ENCODE data around the gene GSN.

GSN gene

DNA sequence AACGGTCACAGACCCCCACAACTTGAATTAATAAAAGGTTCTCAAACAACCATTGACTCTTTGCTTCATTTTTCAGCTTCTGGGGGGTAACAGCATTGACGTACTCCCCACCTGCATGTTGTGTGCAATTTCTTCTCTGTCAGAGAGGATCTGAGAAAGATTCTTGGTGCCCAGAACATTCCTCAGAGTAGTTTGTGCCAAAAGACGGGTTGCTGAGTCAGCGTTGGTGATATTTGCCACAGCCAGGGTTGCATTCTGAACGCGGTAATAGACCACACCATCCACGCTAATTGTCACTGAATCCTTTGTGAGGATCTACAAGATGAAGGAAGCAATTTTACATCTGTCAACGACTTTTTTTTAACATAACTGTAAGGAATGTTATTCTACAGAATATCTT lies 81.0 kb downstream of the GSN start:
- no peaks in the 10 kb centered on the region for H3K27me3 ChIP-seq (replicated peaks; ENCODE audit: control insufficient read depth, insufficient read depth, low read length)
- DNase-seq (ENCODE audit: extremely low read depth, insufficient read length), result no peak
- no peaks in the 10 kb centered on the region for H3K36me3 ChIP-seq (ENCODE audit: control insufficient read depth, insufficient read depth, low read length)
- H3K4me3 ChIP-seq (replicated peaks; ENCODE audit: low read depth, low read length), result no peak overlapping the region
- TF ChIP-seq CTCF (IDR thresholded peaks at IDR 0.05; ENCODE audit: insufficient read depth, low read length, poor library complexity, severe bottlenecking), result no peak

DNA sequence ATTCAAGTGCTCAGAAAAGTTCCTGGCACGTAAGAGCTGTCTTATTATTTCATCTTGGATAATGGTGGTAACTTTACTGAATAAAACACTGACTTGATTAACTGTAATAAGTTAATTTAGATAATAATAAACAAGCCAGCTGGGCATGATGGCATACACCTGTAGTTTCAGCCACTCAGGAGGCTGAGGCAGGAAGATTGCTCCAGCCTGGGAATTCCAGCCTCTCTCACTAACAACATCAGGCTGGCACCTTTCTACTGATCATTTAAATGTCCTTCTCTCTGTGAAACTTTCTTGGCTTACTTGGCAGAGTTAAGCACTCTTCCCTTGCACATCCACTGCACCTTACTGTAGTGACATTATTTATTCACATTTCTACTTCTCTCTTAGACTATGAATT lies 82.1 kb downstream of the GSN start:
- Histone ChIP-seq H3K27me3 (replicated peaks; ENCODE audit: control insufficient read depth, insufficient read depth, low read length) (no peaks in the 10 kb centered on the region), H3K4me3 (replicated peaks; ENCODE audit: low read depth, low read length) (no peak overlapping the region), H3K36me3 (ENCODE audit: control insufficient read depth, insufficient read depth, low read length) (no peaks in the 10 kb centered on the region)
- TF ChIP-seq CTCF (IDR thresholded peaks at IDR 0.05; ENCODE audit: insufficient read depth, low read length, poor library complexity, severe bottlenecking), result no peak
- no peak for DNase-seq (ENCODE audit: extremely low read depth, insufficient read length)

DNA sequence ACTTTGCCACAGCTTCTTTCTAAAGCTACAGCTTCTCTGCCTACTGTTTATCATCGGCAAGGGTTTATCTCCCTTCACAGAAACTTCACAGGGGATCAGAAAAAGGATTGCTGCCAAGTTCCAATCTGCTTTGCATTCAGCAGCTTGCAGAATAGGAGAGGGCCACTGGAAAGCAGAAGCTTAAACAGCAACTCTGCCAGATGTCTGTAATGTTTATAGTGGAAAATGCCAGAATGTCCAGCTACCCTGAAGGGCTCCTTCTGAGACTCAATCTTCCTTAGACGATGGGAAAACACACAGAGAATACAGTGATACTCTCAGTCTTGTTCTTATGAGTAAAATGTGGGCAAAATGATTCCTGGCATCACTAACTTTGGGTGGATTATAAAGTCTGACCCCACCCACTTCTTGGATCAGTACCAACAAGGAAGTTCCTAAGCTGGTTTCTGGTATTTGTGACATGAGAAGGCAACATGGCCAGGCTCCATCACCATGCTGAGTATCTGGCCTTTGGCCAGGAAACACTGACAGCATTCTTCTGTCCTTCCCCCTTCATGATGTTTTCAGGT lies 83.1 kb downstream of the GSN start:
- TF ChIP-seq CTCF (IDR thresholded peaks at IDR 0.05; ENCODE audit: insufficient read depth, low read length, poor library complexity, severe bottlenecking), result no peak
- H3K4me3 ChIP-seq (replicated peaks; ENCODE audit: low read depth, low read length), result no peak overlapping the region
- DNase-seq (ENCODE audit: extremely low read depth, insufficient read length), result no peak
- H3K36me3 ChIP-seq (ENCODE audit: control insufficient read depth, insufficient read depth, low read length), result no peaks in the 10 kb centered on the region
- no peaks in the 10 kb centered on the region for H3K27me3 ChIP-seq (replicated peaks; ENCODE audit: control insufficient read depth, insufficient read depth, low read length)

DNA sequence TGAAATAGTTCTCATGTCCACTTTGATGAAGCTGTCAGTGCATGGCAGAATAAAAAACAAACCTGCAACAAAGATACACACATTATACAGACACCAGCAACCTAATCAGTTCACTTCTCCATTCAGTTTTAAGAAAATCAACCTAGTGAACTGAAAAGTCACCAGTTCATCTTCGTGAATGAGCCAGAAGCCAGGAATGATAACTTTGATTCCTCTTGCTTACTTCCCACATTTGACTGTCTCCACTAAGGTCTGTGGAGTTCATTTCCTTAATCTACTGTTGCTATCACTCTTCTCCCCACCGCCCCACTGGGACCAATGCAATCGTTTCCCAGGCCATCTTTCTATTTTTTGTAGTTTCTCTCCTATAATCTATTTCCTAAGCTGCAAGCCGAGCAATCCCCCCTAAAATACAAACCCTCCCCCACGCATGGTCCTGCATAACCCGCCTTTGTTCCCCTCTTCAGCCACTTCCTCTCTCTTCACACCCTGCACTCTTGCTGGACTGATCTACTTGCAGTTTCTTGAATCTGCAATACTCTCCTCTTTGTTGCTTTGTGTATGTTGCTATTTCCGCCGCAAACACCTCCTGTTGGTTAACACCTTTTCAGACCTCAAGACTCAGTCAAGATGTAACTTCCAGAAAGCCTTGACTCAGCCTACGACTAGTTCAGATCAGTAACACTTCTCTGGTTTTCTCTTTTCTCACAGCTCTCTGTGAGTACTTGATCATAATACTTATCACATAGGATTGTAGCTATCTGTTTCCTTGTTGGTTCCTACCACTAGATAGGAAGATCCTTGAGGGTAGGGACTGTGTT lies 85.5 kb downstream of the GSN start:
- no peak overlapping the region for H3K4me3 ChIP-seq (replicated peaks; ENCODE audit: low read depth, low read length)
- DNase-seq (ENCODE audit: extremely low read depth, insufficient read length), result no peak
- H3K27me3 ChIP-seq (replicated peaks; ENCODE audit: control insufficient read depth, insufficient read depth, low read length), result no peaks in the 10 kb centered on the region
- no peaks in the 10 kb centered on the region for H3K36me3 ChIP-seq (ENCODE audit: control insufficient read depth, insufficient read depth, low read length)
- TF ChIP-seq CTCF (IDR thresholded peaks at IDR 0.05; ENCODE audit: insufficient read depth, low read length, poor library complexity, severe bottlenecking), result no peak

GRCh38 chr9:121354141-121354540 lies 86.2 kb downstream of the GSN start:
- H3K4me3 ChIP-seq (replicated peaks; ENCODE audit: low read depth, low read length), result no peak overlapping the region
- no peak for TF ChIP-seq CTCF (IDR thresholded peaks at IDR 0.05; ENCODE audit: insufficient read depth, low read length, poor library complexity, severe bottlenecking)
- no peak for DNase-seq (ENCODE audit: extremely low read depth, insufficient read length)
- H3K27me3 ChIP-seq (replicated peaks; ENCODE audit: control insufficient read depth, insufficient read depth, low read length), result no peaks in the 10 kb centered on the region
- no peaks in the 10 kb centered on the region for H3K36me3 ChIP-seq (ENCODE audit: control insufficient read depth, insufficient read depth, low read length)
